Cardiac muscle cell (in vitro differentiated cells and primary cell): Measurements from ENCODE around the gene ARHGAP15. TPM values are rescaled to one million over a fixed set of nuclear protein-coding genes. Genes with fewer than 3 reads are reported as not detected.

Source experiments
- DNase-seq, 2 donors: peaks; one replicate each; pipeline versions ENCODE4 v3.0.0 to v3.0.0-alpha.2; 2010 to 2017; ENCODE audit warnings: low read depth in 1 of 2, low spot score in 1 of 2
- H3K27ac ChIP-seq: fragments of 200-600 bp; sonication (generic); 2 replicates; pipeline ENCODE4 v1.5.1; 2016
- H3K27me3 ChIP-seq: fragments of 200-600 bp; sonication (generic); 2 replicates; pipeline ENCODE4 v1.6.0; 2016; ENCODE audit warnings: control low read depth
- H3K36me3 ChIP-seq: fragments of 200-600 bp; sonication (generic); 2 replicates; pipeline ENCODE4 v1.5.1; 2016; ENCODE audit warnings: control low read depth
- H3K4me1 ChIP-seq: fragments of 200-600 bp; sonication (generic); 2 replicates; pipeline ENCODE4 v1.8.1; 2017; ENCODE audit warnings: low read depth, mild to moderate bottlenecking, mixed run types
- H3K4me3 ChIP-seq: fragments of 200-600 bp; sonication (generic); 2 replicates; pipeline ENCODE4 v1.5.1; 2016; ENCODE audit warnings: mild to moderate bottlenecking
- H3K9me3 ChIP-seq: fragments of 200-600 bp; sonication (generic); 2 replicates; pipeline ENCODE4 v1.5.1; 2017; ENCODE audit warnings: low read depth, mild to moderate bottlenecking, control low read depth
- polyA plus RNA-seq: library from polyadenylated mRNA; unstranded; fragments of >200 nt; fragmentation: Nextera tagmentation; extraction: Ambion mirVana; gene quantifications from 2 replicates; pipeline ENCODE4 v1.2.1, GENCODE V29; 2016
- total RNA-seq: library from RNA; depleted of rRNA; stranded (reverse); fragments of >200 nt; gene quantifications from 2 replicates; pipeline ENCODE4 v1.2.3, GENCODE V29; 2016
- TF ChIP-seq, protein P1 (sequence below): IDR thresholded peaks from 2 replicates; pipeline ENCODE4 v1.5.1; 2012; ENCODE audit warnings: low read depth, mild to moderate bottlenecking, low read length

ARHGAP15 gene
- total and polyA plus RNA-seq, 2 experiments from 2014 or later = not detected

DNA sequence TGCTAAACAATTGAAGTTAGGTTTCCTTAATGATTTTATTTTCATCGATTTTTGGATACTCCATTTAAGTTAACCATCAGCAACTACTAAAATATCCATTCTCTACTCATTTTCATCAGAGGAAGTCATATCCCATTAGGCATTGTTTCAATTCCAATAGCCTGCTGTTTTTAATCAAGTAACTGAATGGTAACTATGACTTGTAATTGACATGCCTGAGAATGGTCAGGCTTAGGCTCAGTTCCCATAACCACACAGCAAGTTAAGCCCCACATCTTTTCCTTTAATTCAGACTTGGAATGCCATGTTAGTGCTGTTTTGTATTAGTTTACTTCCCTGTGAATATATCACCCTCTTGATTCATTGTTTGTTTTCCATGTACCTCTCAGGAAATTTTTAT is 398.8 kb downstream of the ARHGAP15 start:
- Histone ChIP-seq H3K4me1 (peaks cover 21% of the 10 kb centered on the region), H3K4me3 (no peak overlapping the region), H3K9me3 (no peaks in the 10 kb centered on the region), H3K27ac (no peak overlapping the region), H3K27me3 (no peaks in the 10 kb centered on the region), H3K36me3 (no peaks in the 10 kb centered on the region)
- TF ChIP-seq, protein P1, sequence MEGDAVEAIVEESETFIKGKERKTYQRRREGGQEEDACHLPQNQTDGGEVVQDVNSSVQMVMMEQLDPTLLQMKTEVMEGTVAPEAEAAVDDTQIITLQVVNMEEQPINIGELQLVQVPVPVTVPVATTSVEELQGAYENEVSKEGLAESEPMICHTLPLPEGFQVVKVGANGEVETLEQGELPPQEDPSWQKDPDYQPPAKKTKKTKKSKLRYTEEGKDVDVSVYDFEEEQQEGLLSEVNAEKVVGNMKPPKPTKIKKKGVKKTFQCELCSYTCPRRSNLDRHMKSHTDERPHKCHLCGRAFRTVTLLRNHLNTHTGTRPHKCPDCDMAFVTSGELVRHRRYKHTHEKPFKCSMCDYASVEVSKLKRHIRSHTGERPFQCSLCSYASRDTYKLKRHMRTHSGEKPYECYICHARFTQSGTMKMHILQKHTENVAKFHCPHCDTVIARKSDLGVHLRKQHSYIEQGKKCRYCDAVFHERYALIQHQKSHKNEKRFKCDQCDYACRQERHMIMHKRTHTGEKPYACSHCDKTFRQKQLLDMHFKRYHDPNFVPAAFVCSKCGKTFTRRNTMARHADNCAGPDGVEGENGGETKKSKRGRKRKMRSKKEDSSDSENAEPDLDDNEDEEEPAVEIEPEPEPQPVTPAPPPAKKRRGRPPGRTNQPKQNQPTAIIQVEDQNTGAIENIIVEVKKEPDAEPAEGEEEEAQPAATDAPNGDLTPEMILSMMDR = no peak
- no peak for DNase-seq

- TF ChIP-seq, protein P1 = no peak
- no peak overlapping the region for H3K27ac ChIP-seq
- no peak overlapping the region for H3K4me3 ChIP-seq
- H3K9me3 ChIP-seq = no peaks in the 10 kb centered on the region
- no peaks in the 10 kb centered on the region for H3K27me3 ChIP-seq
- peaks cover 16% of the 10 kb centered on the region for H3K4me1 ChIP-seq
- DNase-seq = no peak
- H3K36me3 ChIP-seq = no peaks in the 10 kb centered on the region
These were observed 400.0 kb downstream of the ARHGAP15 start for GRCh38 chr2:143529118-143529720.

DNA sequence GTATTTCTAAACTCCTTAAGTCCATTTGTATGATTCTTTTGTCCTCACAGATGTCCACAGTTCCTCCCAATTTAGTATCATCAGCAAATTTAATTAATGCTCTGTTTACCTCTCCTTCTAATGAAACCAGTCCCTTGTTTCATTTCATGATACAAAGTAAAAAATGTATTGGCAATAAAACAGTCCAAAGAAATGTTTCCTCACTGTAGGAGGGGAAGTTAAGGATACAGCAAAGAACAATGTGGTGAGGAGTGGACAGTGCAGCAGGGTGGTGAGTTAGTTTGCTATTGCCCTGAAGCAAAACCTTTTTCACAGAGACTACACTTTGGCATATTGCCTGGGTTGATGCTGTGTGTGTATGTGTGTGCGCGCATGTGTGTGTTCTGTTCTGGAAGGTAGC is 401.5 kb downstream of the ARHGAP15 start:
- TF ChIP-seq, protein P1 = no peak
- Histone ChIP-seq H3K4me1 (peaks cover under 1% of the 10 kb centered on the region), H3K9me3 (no peaks in the 10 kb centered on the region), H3K27ac (no peak overlapping the region), H3K4me3 (no peak overlapping the region), H3K27me3 (no peaks in the 10 kb centered on the region), H3K36me3 (no peaks in the 10 kb centered on the region)
- DNase-seq = no peak

DNA sequence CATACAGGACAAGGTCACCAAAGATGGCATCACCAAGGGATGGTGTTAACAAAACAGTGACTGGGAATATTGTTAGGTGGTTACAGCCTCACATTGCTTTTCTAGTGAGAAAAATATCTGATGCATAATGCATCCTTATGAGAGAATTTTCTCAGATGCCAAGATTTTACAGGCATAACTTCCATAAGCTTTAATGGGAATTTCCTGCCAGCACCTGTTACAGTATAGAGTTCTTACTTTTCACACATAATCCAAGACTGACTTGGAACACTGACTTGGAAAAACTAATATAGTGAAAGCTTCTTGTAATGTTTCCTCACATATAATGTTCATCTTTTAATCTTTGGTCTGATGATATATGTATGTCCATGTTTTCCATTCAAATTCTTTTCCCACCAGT is 402.8 kb downstream of the ARHGAP15 start:
- Histone ChIP-seq H3K36me3 (no peaks in the 10 kb centered on the region), H3K4me3 (no peak overlapping the region), H3K4me1 (no peaks in the 10 kb centered on the region), H3K9me3 (no peaks in the 10 kb centered on the region), H3K27ac (no peak overlapping the region), H3K27me3 (no peaks in the 10 kb centered on the region)
- TF ChIP-seq, protein P1 = no peak
- DNase-seq = no peak

DNA sequence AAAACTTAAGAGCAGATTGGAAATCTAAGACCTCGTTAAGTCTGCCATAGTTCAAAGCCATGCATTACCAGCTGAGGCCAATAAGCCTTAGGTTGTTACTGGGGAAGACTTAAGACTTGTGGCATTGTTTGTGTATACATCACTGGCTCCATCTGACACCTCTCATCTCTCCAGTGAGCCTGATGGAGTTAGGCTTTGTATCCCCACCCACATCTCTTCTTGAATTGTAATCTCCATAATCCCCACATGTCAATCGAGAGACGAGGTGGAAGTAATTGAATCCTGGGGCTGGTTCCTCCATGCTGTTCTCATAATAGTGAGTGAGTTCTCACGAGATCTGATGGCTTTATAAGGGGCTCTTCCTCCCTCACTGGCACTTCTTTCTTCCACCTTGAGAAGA is 404.6 kb downstream of the ARHGAP15 start:
- no peaks in the 10 kb centered on the region for H3K4me1 ChIP-seq
- no peaks in the 10 kb centered on the region for H3K36me3 ChIP-seq
- TF ChIP-seq, protein P1 = no peak
- DNase-seq = no peak
- no peaks in the 10 kb centered on the region for H3K9me3 ChIP-seq
- H3K27me3 ChIP-seq = no peaks in the 10 kb centered on the region
- H3K27ac ChIP-seq = no peak overlapping the region
- no peak overlapping the region for H3K4me3 ChIP-seq
